ENCODE data around the gene SOWAHA.
"Not testable (repeated sequence)": the region's sequence is repeated elsewhere in the genome, so short reads cannot be mapped to it uniquely, and the experiment has no call there.

The SOWAHA gene

GRCh38 chr5:132778129-132778528 lies 35.0 kb upstream of the SOWAHA start:
- no peak for DNase-seq

- DNase-seq = no peak
Measured at GRCh38 chr5:132778856-132779255, 34.2 kb upstream of the SOWAHA start.

- DNase-seq = no peak
Measured at GRCh38 chr5:132779961-132780360, 33.1 kb upstream of the SOWAHA start.

DNA sequence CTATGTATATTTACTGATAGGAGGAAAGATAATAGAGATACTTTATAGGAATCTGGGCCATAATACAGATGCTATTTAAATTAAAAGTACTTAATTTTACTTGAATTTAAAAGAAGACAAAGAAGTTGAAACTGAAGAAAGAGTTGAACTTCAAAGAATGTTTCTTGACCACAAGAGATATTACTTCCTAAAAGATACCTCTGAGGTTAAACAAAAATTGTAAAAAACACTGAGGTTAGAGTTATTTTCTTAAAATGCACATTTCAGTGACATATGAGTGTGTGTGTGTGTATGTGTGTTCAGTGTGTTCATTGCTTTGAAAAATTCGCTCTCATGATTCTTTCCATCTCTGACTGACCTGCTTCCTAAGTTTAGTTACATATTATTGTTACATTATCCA lies 32.5 kb upstream of the SOWAHA start:
- no peak for DNase-seq

- no peak for DNase-seq
Measured at GRCh38 chr5:132781029-132781428, 32.1 kb upstream of the SOWAHA start.

GRCh38 chr5:132782101-132782500 lies 31.0 kb upstream of the SOWAHA start:
- no peak for DNase-seq

DNA sequence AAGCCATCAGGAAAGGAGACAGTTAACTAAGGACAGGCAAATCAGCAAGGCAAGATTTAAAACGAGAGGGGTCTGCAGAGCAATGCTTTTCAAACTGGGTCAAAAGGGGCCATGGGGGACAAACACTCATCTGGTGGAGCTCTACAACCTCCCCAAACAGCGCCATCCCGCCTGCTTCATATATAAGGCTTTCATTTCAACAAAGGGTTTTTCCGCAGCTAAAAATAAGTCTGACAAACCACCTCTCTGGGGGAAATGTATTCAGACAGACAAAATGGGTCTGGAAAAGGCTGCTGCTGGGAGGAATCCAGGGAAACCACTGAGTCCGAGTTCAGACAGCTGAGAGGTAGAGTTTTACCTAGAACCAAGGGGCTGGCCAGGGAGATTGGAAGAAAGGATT lies 27.7 kb upstream of the SOWAHA start:
- no peak for DNase-seq

- no peak for DNase-seq
Measured at GRCh38 chr5:132785864-132786263, 27.2 kb upstream of the SOWAHA start.

GRCh38 chr5:132787076-132787475 lies 26.0 kb upstream of the SOWAHA start:
- no peak for DNase-seq

DNA sequence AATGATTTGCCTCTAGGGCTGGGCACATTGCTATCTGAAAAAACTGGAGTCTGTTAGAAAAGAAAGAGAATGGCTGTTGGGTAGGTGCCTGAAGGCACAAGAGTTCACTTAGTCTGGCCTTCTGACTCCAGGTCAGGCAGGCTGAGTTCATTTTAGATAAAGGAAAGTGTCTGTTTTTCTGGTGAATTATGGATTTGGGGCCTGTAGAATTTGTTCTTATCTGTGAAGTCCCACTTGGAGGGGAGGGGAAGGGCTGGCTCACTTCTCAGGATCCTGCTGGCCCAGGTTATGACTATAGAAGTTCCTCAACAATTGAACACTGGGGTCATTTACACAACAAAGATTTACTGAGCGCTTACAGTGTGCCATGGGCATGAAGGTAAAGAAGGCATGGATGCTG lies 24.6 kb upstream of the SOWAHA start:
- no peak for DNase-seq

DNA sequence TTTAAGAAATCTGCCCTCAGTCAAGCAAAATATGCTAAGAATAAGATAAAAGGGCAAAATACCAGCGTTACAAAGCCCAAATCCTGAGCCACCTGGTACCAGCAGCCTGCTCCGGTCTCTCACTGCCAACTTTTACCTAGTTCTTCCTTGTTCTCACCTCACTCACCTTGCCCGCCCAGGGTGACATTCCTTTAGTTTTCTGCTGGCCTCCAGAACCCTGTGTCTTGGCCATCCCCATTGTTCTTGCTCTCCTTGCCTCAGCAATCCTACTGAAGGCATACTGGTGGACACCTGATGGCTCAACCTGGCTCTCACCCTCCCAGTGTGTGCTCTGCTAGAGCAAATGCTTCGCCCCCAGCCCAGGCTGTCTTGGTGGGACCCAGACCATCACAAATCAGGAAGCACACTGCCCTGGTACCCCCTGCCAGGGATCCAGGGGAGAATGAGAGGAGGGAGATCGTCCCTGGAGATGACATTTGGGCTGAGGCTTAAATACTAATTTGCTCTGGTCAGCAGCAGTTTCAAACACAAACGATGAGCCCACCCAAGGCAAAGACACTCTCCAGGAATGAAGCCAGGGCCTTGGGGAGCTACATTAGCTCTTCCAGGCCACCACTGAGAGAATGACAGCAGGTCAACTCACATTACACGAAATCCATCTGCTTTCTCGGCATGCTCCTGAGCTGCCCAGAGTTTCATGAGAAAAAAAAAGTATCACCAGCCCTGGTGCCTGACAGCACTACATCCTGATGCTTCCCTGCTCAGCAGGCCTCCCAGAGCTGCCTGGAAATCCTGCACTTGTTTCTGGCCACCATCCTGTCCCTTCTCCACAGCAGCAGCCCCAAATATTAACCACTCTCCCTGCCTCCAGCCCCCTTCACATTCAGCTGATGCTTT lies 23.9 kb upstream of the SOWAHA start:
- DNase-seq = no peak

DNA sequence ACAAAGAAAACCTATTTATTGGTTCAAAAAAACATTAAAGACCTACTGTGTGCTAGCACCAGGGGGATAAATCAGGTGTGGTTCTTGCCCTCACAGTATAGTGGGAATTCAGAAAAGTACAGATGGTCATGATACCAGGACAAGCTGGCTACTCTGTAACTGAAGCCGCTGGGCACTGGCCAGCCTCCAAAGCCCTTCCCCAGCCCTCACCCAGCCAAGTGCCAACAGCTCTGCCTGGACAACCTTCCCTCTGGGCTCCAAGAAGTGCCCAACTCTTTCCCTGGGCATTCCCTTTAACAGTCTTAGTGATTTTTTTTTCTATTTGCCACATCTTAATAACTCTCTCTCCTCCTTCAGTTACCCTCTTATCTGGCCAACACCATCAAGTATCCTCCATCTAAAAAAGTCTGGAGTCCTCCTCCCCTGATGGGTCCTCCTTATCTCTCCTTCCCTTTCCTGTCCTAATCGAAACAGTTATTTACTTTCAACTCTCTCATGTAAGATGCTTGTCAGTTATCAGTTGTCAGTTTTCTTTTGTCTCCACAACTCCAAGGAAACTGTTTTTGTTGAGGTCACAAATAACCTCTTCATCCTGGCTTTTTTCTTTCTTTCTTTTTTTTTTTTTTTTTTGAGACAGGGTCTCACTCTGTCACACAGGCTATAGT lies 22.8 kb upstream of the SOWAHA start:
- no peak for DNase-seq

DNA sequence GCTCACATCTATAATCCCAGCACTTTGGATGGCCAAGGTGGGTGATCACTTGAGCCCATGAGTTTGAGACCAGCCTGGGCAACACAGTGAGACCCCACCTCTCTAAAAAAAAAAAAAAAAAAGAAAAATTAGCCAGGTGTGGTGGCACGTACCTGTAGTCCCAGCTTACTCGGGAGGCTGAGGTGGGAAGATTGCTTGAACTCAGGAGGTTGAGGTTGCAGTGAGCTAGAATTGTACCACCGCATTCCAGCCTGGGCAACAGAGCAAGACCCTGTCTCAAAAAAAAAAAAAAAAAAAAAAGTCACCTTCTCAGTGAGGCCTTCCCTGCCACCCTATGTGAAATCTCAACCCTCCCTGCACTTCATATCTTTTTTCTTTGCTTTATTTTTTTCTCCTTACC lies 22.1 kb upstream of the SOWAHA start:
- DNase-seq = no peak

GRCh38 chr5:132797651-132798050 lies 15.5 kb upstream of the SOWAHA start:
- no peak for DNase-seq

- DNase-seq = no peak
Measured at GRCh38 chr5:132799392-132799791, 13.7 kb upstream of the SOWAHA start.

DNA sequence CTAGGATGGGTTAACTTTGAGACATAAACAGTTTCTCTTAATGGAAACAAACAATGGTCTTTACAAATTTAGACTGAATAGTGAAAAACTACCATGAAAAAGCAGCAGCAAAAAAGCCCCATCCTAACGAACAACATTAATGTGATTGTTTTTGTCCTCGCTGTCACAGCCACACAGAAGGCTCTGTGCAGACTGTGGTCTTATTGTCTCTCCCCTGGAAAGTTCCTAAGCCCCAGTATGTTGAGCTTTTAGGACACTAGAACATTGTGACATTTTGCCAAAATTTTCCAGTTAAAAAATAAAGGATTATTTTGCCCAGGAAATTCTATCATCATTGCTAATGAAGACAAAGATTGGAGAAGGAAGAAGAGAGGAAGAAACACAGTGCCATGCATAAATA lies 12.6 kb upstream of the SOWAHA start:
- no peak for DNase-seq

DNA sequence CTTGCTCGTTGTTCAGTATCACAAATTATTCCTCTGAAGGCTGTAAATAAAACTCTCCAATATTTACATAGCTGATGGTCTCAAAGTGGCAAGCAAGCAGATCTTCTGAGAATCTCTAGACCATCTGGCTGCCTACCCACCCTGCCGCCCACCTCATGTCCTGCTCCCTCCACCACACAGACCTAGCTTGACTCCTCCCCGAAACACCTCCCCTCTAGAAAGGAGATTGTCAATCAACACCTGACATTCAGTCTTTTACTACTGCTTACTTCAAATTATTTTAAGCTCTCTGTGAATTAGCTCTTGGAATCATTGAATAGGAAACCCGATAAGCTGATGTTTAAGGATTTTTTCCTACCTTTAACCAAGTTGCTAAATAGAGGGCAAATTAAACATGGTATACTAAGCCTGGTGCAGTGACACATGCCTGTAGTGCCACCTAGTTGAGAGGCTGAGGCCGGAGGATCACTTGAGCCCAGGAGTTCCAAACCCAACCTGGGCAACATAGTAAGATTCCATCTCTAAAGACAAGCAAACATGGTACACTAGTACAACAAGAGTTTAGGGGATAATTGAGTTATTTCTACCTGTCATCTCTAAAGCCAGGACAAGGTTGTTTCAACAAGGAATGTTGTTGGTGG lies 10.9 kb upstream of the SOWAHA start:
- no peak for DNase-seq

- DNase-seq = not testable (repeated sequence)
Measured at GRCh38 chr5:132802685-132803066, 10.4 kb upstream of the SOWAHA start.

GRCh38 chr5:132804219-132804618 lies 8.9 kb upstream of the SOWAHA start:
- not testable (repeated sequence) for DNase-seq

DNA sequence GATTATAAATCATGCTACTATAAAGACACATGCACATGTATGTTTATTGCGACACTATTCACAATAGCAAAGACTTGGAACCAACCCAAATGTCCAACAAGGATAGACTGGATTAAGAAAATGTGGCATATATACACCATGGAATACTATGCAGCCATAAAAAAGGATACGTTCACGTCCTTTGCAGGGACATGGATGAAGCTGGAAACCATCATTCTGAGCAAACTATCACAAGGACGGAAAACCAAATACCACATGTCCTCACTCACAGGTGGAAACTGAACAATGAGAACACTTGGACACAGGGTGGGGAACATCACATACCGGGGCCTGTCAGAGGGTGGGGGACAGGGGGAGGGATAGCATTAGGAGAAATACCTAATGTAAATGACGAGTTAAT lies 7.2 kb upstream of the SOWAHA start:
- DNase-seq = not testable (repeated sequence)

GRCh38 chr5:132806804-132807162 lies 6.3 kb upstream of the SOWAHA start:
- DNase-seq = not testable (repeated sequence)

- DNase-seq = no peak
Measured at GRCh38 chr5:132807163-132807838, 5.8 kb upstream of the SOWAHA start.

DNA sequence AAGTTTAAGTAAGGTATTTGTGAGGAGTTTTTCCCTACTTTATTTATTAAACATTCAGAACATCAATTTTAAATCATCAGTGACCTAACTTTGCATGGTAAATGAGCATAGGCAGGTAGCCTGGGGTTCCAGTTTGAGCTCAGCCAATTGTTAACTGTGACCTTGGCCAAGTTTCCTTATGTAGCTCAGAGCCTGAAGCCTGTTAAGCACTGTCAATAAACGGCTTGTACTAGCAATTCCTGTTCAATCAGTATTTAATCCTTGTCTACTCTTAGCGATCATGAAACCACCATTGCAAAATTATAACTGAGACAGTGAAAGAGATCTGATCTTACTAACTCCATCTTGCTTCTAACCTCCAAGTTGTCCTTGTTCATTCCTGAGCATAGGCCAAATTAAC lies 4.7 kb upstream of the SOWAHA start:
- DNase-seq = no peak
